ENCODE measurements around the gene SHLD1. TPM values are rescaled to one million over a fixed set of nuclear protein-coding genes. Genes with fewer than 3 reads are reported as not detected.
A peak's percentile ranks its signal among the peaks of the same experiment; 100 is the strongest.
"Not testable (repeated sequence)": the region's sequence is repeated elsewhere in the genome, so short reads cannot be mapped to it uniquely, and the experiment has no call there.

The SHLD1 gene
- total and polyA plus RNA-seq, 5 donors from 2014 or later = 10.4 to 46.6 (median 27.7) TPM

GRCh38 chr20:5796331-5797040 lies 46.3 kb downstream of the SHLD1 start:
- no peaks in the 10 kb centered on the region for H3K9me3 Mint-ChIP-seq
- Histone ChIP-seq H3K36me3 (ENCODE audit: control insufficient read depth, insufficient read depth, low read length) (peaks cover 11% of the 10 kb centered on the region), H3K9me3 (ENCODE audit: control insufficient read depth in 2 of 2, low read length in 2 of 2) (no peaks in the 10 kb centered on the region), H3K4me1 (ENCODE audit: control insufficient read depth, insufficient read depth, low read length, poor library complexity, severe bottlenecking) (no peaks in the 10 kb centered on the region), H3K4me3 (ENCODE audit: low read depth, low read length) (no peak overlapping the region), H3K27ac (ENCODE audit: insufficient read depth, low read length, poor library complexity, severe bottlenecking) (no peak overlapping the region), H3K27me3 (ENCODE audit: control insufficient read depth, insufficient read depth, low read length) (no peaks in the 10 kb centered on the region)
- DNase-seq (no peak), ATAC-seq (ENCODE audit: low read depth in 2 of 2) (no peak)
- no peak overlapping the region for H3K27ac Mint-ChIP-seq
- H3K4me1 Mint-ChIP-seq = peaks cover 6 to 10% (median 8%) of the 10 kb centered on the region in 4 donors
- no peak overlapping the region for H3K4me3 Mint-ChIP-seq
- peaks cover 22% of the 10 kb centered on the region for H3K36me3 Mint-ChIP-seq
- peaks cover 5% of the 10 kb centered on the region for H3K27me3 Mint-ChIP-seq

GRCh38 chr20:5797165-5797564 lies 47.0 kb downstream of the SHLD1 start:
- Mint-ChIP-seq H3K4me3 (no peak overlapping the region), H3K9me3 (no peaks in the 10 kb centered on the region), H3K36me3 (peaks cover 17% of the 10 kb centered on the region), H3K27me3 (peaks cover 1% of the 10 kb centered on the region), H3K4me1 (peaks cover 4 to 10% (median 7%) of the 10 kb centered on the region in 4 donors), H3K27ac (peak overlapping the region in 1 of 3 donors; percentile 1)
- H3K27me3 ChIP-seq (ENCODE audit: control insufficient read depth, insufficient read depth, low read length) = no peaks in the 10 kb centered on the region
- no peaks in the 10 kb centered on the region for H3K9me3 ChIP-seq (ENCODE audit: control insufficient read depth in 2 of 2, low read length in 2 of 2)
- peaks cover 11% of the 10 kb centered on the region for H3K36me3 ChIP-seq (ENCODE audit: control insufficient read depth, insufficient read depth, low read length)
- ATAC-seq (ENCODE audit: low read depth in 2 of 2) (no peak), DNase-seq (no peak)
- no peak overlapping the region for H3K27ac ChIP-seq (ENCODE audit: insufficient read depth, low read length, poor library complexity, severe bottlenecking)
- no peak overlapping the region for H3K4me3 ChIP-seq (ENCODE audit: low read depth, low read length)
- no peaks in the 10 kb centered on the region for H3K4me1 ChIP-seq (ENCODE audit: control insufficient read depth, insufficient read depth, low read length, poor library complexity, severe bottlenecking)

GRCh38 chr20:5797843-5798462 lies 47.8 kb downstream of the SHLD1 start:
- H3K27me3 ChIP-seq (ENCODE audit: control insufficient read depth, insufficient read depth, low read length) = no peaks in the 10 kb centered on the region
- H3K27ac ChIP-seq (ENCODE audit: insufficient read depth, low read length, poor library complexity, severe bottlenecking) = no peak overlapping the region
- DNase-seq (no peak), ATAC-seq (ENCODE audit: low read depth in 2 of 2) (peak in 1 of 2 donors; percentile 14)
- no peak overlapping the region for H3K4me3 ChIP-seq (ENCODE audit: low read depth, low read length)
- no peaks in the 10 kb centered on the region for H3K4me1 ChIP-seq (ENCODE audit: control insufficient read depth, insufficient read depth, low read length, poor library complexity, severe bottlenecking)
- H3K36me3 ChIP-seq (ENCODE audit: control insufficient read depth, insufficient read depth, low read length) = peaks cover 11% of the 10 kb centered on the region
- H3K27ac Mint-ChIP-seq = peak overlapping the region in 2 of 3 donors; percentile 1 to 20
- peaks cover 8 to 13% (median 10%) of the 10 kb centered on the region in 4 donors for H3K4me1 Mint-ChIP-seq
- H3K4me3 Mint-ChIP-seq = no peak overlapping the region
- H3K27me3 Mint-ChIP-seq = no peaks in the 10 kb centered on the region
- H3K36me3 Mint-ChIP-seq = peaks cover 21% of the 10 kb centered on the region
- H3K9me3 Mint-ChIP-seq = no peaks in the 10 kb centered on the region
- no peaks in the 10 kb centered on the region for H3K9me3 ChIP-seq (ENCODE audit: control insufficient read depth in 2 of 2, low read length in 2 of 2)

- H3K9me3 ChIP-seq (ENCODE audit: control insufficient read depth in 2 of 2, low read length in 2 of 2); DNase-seq; H3K27me3 Mint-ChIP-seq; H3K9me3 Mint-ChIP-seq; H3K27me3 ChIP-seq (ENCODE audit: control insufficient read depth, insufficient read depth, low read length); H3K4me1 ChIP-seq (ENCODE audit: control insufficient read depth, insufficient read depth, low read length, poor library complexity, severe bottlenecking); ATAC-seq (ENCODE audit: low read depth in 2 of 2); H3K36me3 ChIP-seq (ENCODE audit: control insufficient read depth, insufficient read depth, low read length); H3K27ac ChIP-seq (ENCODE audit: insufficient read depth, low read length, poor library complexity, severe bottlenecking); H3K4me3 ChIP-seq (ENCODE audit: low read depth, low read length): not testable (repeated sequence)
- peaks cover 22% of the 10 kb centered on the region for H3K36me3 Mint-ChIP-seq
- H3K4me1 Mint-ChIP-seq = peaks cover 21 to 44% (median 26%) of the 10 kb centered on the region in 4 donors
- peak overlapping the region in 1 of 3 donors; percentile 38 for H3K27ac Mint-ChIP-seq
- H3K4me3 Mint-ChIP-seq = peak overlapping the region in 2 of 4 donors; percentile 57 to 68
These were observed 53.6 kb downstream of the SHLD1 start for GRCh38 chr20:5803754-5804303.

- H3K4me3 ChIP-seq (ENCODE audit: low read depth, low read length) = no peak overlapping the region
- H3K9me3 ChIP-seq (ENCODE audit: control insufficient read depth in 2 of 2, low read length in 2 of 2) = no peaks in the 10 kb centered on the region
- H3K9me3 Mint-ChIP-seq = no peaks in the 10 kb centered on the region
- peak overlapping the region in 1 of 3 donors; percentile 81 for H3K27ac Mint-ChIP-seq
- peaks cover 21 to 49% (median 33%) of the 10 kb centered on the region in 4 donors for H3K4me1 Mint-ChIP-seq
- no peaks in the 10 kb centered on the region for H3K27me3 ChIP-seq (ENCODE audit: control insufficient read depth, insufficient read depth, low read length)
- H3K27ac ChIP-seq (ENCODE audit: insufficient read depth, low read length, poor library complexity, severe bottlenecking) = no peak overlapping the region
- H3K36me3 Mint-ChIP-seq = peaks cover 30% of the 10 kb centered on the region
- no peaks in the 10 kb centered on the region for H3K36me3 ChIP-seq (ENCODE audit: control insufficient read depth, insufficient read depth, low read length)
- peak overlapping the region in 1 of 4 donors; percentile 30 for H3K4me3 Mint-ChIP-seq
- no peaks in the 10 kb centered on the region for H3K27me3 Mint-ChIP-seq
- H3K4me1 ChIP-seq (ENCODE audit: control insufficient read depth, insufficient read depth, low read length, poor library complexity, severe bottlenecking) = peaks cover 6% of the 10 kb centered on the region
- ATAC-seq (ENCODE audit: low read depth in 2 of 2) (no peak), DNase-seq (no peak)
These were observed 56.5 kb downstream of the SHLD1 start for GRCh38 chr20:5806457-5807263.

- H3K36me3 Mint-ChIP-seq = peaks cover 26% of the 10 kb centered on the region
- Histone ChIP-seq H3K4me1 (ENCODE audit: control insufficient read depth, insufficient read depth, low read length, poor library complexity, severe bottlenecking) (peaks cover 6% of the 10 kb centered on the region), H3K27me3 (ENCODE audit: control insufficient read depth, insufficient read depth, low read length) (no peaks in the 10 kb centered on the region), H3K27ac (ENCODE audit: insufficient read depth, low read length, poor library complexity, severe bottlenecking) (no peak overlapping the region), H3K9me3 (ENCODE audit: control insufficient read depth in 2 of 2, low read length in 2 of 2) (no peaks in the 10 kb centered on the region), H3K36me3 (ENCODE audit: control insufficient read depth, insufficient read depth, low read length) (no peaks in the 10 kb centered on the region), H3K4me3 (ENCODE audit: low read depth, low read length) (no peak overlapping the region)
- no peaks in the 10 kb centered on the region for H3K27me3 Mint-ChIP-seq
- ATAC-seq (ENCODE audit: low read depth in 2 of 2) (no peak), DNase-seq (no peak)
- no peaks in the 10 kb centered on the region for H3K9me3 Mint-ChIP-seq
- H3K27ac Mint-ChIP-seq = peak overlapping the region in 2 of 3 donors; percentile 75 to 81
- H3K4me1 Mint-ChIP-seq = peaks cover 18 to 44% (median 31%) of the 10 kb centered on the region in 4 donors
- no peak overlapping the region for H3K4me3 Mint-ChIP-seq
These were observed 57.2 kb downstream of the SHLD1 start for GRCh38 chr20:5807431-5807830.

- H3K9me3 ChIP-seq (ENCODE audit: control insufficient read depth in 2 of 2, low read length in 2 of 2) = no peaks in the 10 kb centered on the region
- Mint-ChIP-seq H3K4me3 (no peak overlapping the region), H3K9me3 (no peaks in the 10 kb centered on the region), H3K4me1 (peaks cover 15 to 34% (median 31%) of the 10 kb centered on the region in 4 donors), H3K27me3 (no peaks in the 10 kb centered on the region), H3K36me3 (peaks cover 19% of the 10 kb centered on the region), H3K27ac (no peak overlapping the region)
- H3K27me3 ChIP-seq (ENCODE audit: control insufficient read depth, insufficient read depth, low read length) = no peaks in the 10 kb centered on the region
- ATAC-seq (ENCODE audit: low read depth in 2 of 2) (no peak), DNase-seq (no peak)
- no peak overlapping the region for H3K27ac ChIP-seq (ENCODE audit: insufficient read depth, low read length, poor library complexity, severe bottlenecking)
- H3K36me3 ChIP-seq (ENCODE audit: control insufficient read depth, insufficient read depth, low read length) = no peaks in the 10 kb centered on the region
- no peak overlapping the region for H3K4me3 ChIP-seq (ENCODE audit: low read depth, low read length)
- H3K4me1 ChIP-seq (ENCODE audit: control insufficient read depth, insufficient read depth, low read length, poor library complexity, severe bottlenecking) = peaks cover under 1% of the 10 kb centered on the region
These were observed 58.7 kb downstream of the SHLD1 start for GRCh38 chr20:5808901-5809300.
